GM19043 (cell line): ENCODE data around the gene ZNF423.

Source experiments
- ATAC-seq: cut with Tn5 transposase; IDR thresholded peaks from one replicate; pipeline ENCODE4 v1.9.1; 2021; ENCODE audit warnings: low read depth; ENCODE audit not compliant: unreplicated experiment

Gene ZNF423

GRCh38 chr16:49594685-49595498, 261.0 kb downstream of the ZNF423 start:
- ATAC-seq, result no peak

- ATAC-seq, result no peak
These were observed 261.8 kb downstream of the ZNF423 start for GRCh38 chr16:49594153-49594552.

- no peak for ATAC-seq
These were observed 262.4 kb downstream of the ZNF423 start for GRCh38 chr16:49593424-49594040.

- ATAC-seq, result no peak
These were observed 263.1 kb downstream of the ZNF423 start for GRCh38 chr16:49592546-49593423.

- ATAC-seq, result no peak
These were observed 265.6 kb downstream of the ZNF423 start for GRCh38 chr16:49590166-49590871.

GRCh38 chr16:49589544-49590031, 266.3 kb downstream of the ZNF423 start:
- no peak for ATAC-seq

- no peak for ATAC-seq
These were observed 267.1 kb downstream of the ZNF423 start for GRCh38 chr16:49588729-49589384.

GRCh38 chr16:49588026-49588425, 267.9 kb downstream of the ZNF423 start:
- ATAC-seq, result no peak

- no peak for ATAC-seq
These were observed 268.4 kb downstream of the ZNF423 start for GRCh38 chr16:49587511-49587910.

- no peak for ATAC-seq
These were observed 269.2 kb downstream of the ZNF423 start for GRCh38 chr16:49586466-49587450.

GRCh38 chr16:49585143-49585832, 270.6 kb downstream of the ZNF423 start:
- ATAC-seq, result no peak

- ATAC-seq, result no peak
These were observed 272.0 kb downstream of the ZNF423 start for GRCh38 chr16:49583911-49584310.

GRCh38 chr16:49581630-49582298, 274.1 kb downstream of the ZNF423 start:
- no peak for ATAC-seq

GRCh38 chr16:49580751-49581303, 275.1 kb downstream of the ZNF423 start:
- no peak for ATAC-seq

GRCh38 chr16:49578435-49579024, 277.4 kb downstream of the ZNF423 start:
- no peak for ATAC-seq

GRCh38 chr16:49578018-49578417, 277.9 kb downstream of the ZNF423 start:
- ATAC-seq, result no peak

GRCh38 chr16:49576941-49577340, 279.0 kb downstream of the ZNF423 start:
- ATAC-seq, result no peak
